SU-DHL-6 (cell line): ENCODE data around the gene IFI44.

ENCODE experiments used
- EZH2phosphoT487 ChIP-seq: fragments of 200-600 bp; sonication (generic), shearing (Covaris generic); conservative IDR thresholded peaks from 2 replicates; pipeline ENCODE4 v1.6.1; 2018; ENCODE audit warnings: mild to moderate bottlenecking, antibody characterized with exemption, low read length, moderate library complexity, mixed read lengths
- TF ChIP-seq, protein P1 (sequence below): fragments of 200-600 bp; sonication (generic); IDR thresholded peaks from one replicate; pipeline ENCODE4 v1.5.1; 2017; ENCODE audit warnings: antibody characterized with exemption, mild to moderate bottlenecking, low read length, moderate library complexity; ENCODE audit not compliant: insufficient read depth, poor library complexity, severe bottlenecking

DNA sequence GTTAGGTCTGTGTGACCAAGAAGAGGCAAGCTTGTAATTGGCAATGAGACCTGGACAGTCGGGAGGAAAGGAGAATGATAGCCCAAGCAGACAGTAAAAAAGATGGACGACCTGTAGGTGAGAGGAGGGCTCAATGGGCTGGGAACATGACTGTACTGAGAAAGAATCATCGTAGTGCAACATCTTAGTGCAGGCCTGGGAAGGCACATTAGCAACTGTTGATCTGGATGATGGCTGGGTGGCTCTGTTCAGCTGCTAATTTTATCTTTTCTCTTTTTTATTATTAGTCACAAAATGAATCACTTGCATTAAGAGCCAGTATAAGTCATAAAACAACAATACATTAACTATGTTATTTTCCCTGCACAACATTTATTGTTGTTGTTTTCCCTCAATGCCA is 32.9 kb downstream of the IFI44 start:
- TF ChIP-seq, protein P1, sequence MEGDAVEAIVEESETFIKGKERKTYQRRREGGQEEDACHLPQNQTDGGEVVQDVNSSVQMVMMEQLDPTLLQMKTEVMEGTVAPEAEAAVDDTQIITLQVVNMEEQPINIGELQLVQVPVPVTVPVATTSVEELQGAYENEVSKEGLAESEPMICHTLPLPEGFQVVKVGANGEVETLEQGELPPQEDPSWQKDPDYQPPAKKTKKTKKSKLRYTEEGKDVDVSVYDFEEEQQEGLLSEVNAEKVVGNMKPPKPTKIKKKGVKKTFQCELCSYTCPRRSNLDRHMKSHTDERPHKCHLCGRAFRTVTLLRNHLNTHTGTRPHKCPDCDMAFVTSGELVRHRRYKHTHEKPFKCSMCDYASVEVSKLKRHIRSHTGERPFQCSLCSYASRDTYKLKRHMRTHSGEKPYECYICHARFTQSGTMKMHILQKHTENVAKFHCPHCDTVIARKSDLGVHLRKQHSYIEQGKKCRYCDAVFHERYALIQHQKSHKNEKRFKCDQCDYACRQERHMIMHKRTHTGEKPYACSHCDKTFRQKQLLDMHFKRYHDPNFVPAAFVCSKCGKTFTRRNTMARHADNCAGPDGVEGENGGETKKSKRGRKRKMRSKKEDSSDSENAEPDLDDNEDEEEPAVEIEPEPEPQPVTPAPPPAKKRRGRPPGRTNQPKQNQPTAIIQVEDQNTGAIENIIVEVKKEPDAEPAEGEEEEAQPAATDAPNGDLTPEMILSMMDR, result no peak
- TF ChIP-seq EZH2phosphoT487, result no peak
